ACC112 (cell line): ENCODE data around the gene MAP3K8.
A peak's percentile ranks its signal among the peaks of the same experiment; 100 is the strongest.

Experiments
- H2AFZ ChIP-seq: fragments of 200-600 bp; sonication (generic); one replicate; pipeline ENCODE4 v1.6.0; 2017; ENCODE audit warnings: antibody characterized with exemption, low read length; ENCODE audit not compliant: unreplicated experiment
- H3K27ac ChIP-seq: fragments of 200-600 bp; sonication (generic); 2 replicates; pipeline ENCODE4 v1.5.1; 2014; ENCODE audit warnings: low read depth, mild to moderate bottlenecking, antibody characterized with exemption, low read length, moderate library complexity
- H3K27me3 ChIP-seq: fragments of 200-600 bp; sonication (generic); 2 replicates; pipeline ENCODE4 v1.6.1; 2014; ENCODE audit warnings: mild to moderate bottlenecking, antibody characterized with exemption, low read length, moderate library complexity, mixed read lengths; ENCODE audit not compliant: insufficient read depth
- H3K36me3 ChIP-seq: fragments of 200-600 bp; sonication (generic); 2 replicates; pipeline ENCODE4 v1.6.1; 2016; ENCODE audit warnings: mild to moderate bottlenecking, antibody characterized with exemption, low read length, moderate library complexity, mixed read lengths; ENCODE audit not compliant: insufficient read depth
- H3K4me1 ChIP-seq: fragments of 200-600 bp; sonication (generic); one replicate; pipeline ENCODE4 v1.6.1; 2016; ENCODE audit warnings: low read length, mixed read lengths; ENCODE audit not compliant: insufficient read depth, unreplicated experiment, control insufficient read depth
- H3K4me3 ChIP-seq: fragments of 200-600 bp; sonication (generic); 2 replicates; pipeline ENCODE4 v1.5.1; 2014; ENCODE audit warnings: mild to moderate bottlenecking, low read depth, low read length
- H3K79me2 ChIP-seq: fragments of 200-600 bp; sonication (generic); one replicate; pipeline ENCODE4 v1.6.0; 2016; ENCODE audit warnings: low read length; ENCODE audit not compliant: control insufficient read depth, unreplicated experiment, insufficient read depth

Gene MAP3K8

DNA sequence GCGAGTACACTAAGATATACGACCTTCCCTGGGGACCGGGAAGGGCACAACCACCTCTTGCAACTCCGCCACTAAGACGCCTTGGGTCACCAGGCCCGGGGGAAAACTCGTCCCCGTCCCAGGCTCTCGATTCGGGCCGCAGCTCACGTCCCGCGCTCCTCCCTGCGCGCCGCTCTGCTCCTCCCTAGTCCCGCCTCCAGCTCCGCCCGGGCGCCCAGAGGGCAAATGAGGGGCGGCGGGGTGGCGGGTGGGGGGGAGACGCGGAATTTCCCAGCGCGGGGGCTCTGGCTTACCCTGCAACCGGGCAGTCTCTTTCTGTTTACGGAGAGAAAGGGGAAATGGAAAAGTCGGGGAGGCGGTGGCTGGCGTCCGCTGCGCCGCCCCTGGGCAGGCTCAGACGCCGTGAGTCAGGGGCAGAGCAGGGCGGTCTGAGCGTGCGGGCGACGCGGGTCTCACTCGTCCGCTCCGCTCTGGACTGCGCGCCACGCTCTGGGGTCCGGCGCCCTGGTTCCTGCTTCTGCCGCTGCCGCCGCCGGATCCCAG lies at the start of gene MAP3K8:
MAP3K8 (plus strand) TSS at position 455 of the 543 bp plus-strand sequence. CDS start 4,755 bp downstream, outside the sequence.
- no peaks in the 10 kb centered on the region for H3K36me3 ChIP-seq
- H3K27ac ChIP-seq = peak within 1 kb of the TSS; percentile 82
- H3K4me3 ChIP-seq = peak within 1 kb of the TSS; percentile 88
- peak within 1 kb of the TSS; percentile 49 for H2AFZ ChIP-seq
- peaks cover 28% of the 10 kb centered on the region for H3K79me2 ChIP-seq
- peaks cover 37% of the 10 kb centered on the region for H3K4me1 ChIP-seq
- H3K27me3 ChIP-seq = no peaks in the 10 kb centered on the region

- H3K27ac ChIP-seq = no peak overlapping the region
- H3K4me1 ChIP-seq = no peaks in the 10 kb centered on the region
- no peak overlapping the region for H3K4me3 ChIP-seq
- no peaks in the 10 kb centered on the region for H3K36me3 ChIP-seq
- H2AFZ ChIP-seq = no peak overlapping the region
- H3K27me3 ChIP-seq = no peaks in the 10 kb centered on the region
- H3K79me2 ChIP-seq = no peaks in the 10 kb centered on the region
Observed at GRCh38 chr10:30384701-30385201, 49.2 kb upstream of the MAP3K8 start.

DNA sequence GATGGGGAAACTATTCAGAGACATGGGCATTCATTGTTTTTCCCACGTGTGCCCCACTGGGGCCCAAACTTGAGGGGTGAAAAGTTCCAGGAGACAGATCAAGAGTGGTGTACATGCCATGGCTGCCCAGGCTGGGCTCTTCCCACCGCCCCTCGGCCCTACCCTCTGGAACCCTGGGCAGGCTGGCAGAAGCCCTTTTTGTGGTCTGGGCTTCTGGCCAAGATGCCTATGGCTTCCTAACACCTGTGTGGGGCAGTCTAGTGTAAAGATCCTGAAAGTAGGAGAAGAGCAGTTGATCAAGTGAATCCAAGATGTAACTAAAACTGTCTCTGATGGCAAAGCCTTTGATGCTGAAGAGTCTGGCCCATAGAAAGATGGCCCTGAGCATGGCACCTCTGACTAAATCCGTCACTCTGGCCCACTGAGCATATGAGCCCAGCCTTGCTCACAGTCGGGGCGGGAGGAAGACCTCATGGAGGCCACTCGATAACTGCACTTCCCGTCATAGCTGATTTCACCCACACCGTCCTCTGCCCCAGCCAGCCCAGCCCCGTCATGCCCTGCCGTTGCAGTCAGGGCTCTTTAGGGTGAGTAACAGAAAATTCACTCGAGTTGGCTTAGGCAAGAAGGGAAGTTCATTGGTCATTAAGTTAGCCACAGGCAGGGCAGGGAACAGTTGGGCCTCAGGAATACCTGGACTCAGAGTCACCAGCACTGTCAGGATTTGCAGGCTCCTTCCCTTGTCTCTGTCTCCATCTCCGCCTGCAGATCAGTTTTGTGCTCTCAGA lies 47.0 kb upstream of the MAP3K8 start:
- H3K27me3 ChIP-seq = no peaks in the 10 kb centered on the region
- no peak overlapping the region for H2AFZ ChIP-seq
- H3K36me3 ChIP-seq = no peaks in the 10 kb centered on the region
- H3K27ac ChIP-seq = no peak overlapping the region
- no peak overlapping the region for H3K4me3 ChIP-seq
- H3K4me1 ChIP-seq = no peaks in the 10 kb centered on the region
- no peaks in the 10 kb centered on the region for H3K79me2 ChIP-seq

GRCh38 chr10:30387646-30388243 lies 46.2 kb upstream of the MAP3K8 start:
- Histone ChIP-seq H2AFZ (no peak overlapping the region), H3K4me1 (no peaks in the 10 kb centered on the region), H3K27me3 (no peaks in the 10 kb centered on the region), H3K27ac (no peak overlapping the region), H3K79me2 (no peaks in the 10 kb centered on the region), H3K4me3 (no peak overlapping the region), H3K36me3 (no peaks in the 10 kb centered on the region)

GRCh38 chr10:30389543-30389942 lies 44.4 kb upstream of the MAP3K8 start:
- H2AFZ ChIP-seq = no peak overlapping the region

GRCh38 chr10:30390207-30390606 lies 43.8 kb upstream of the MAP3K8 start:
- H3K4me1 ChIP-seq = no peaks in the 10 kb centered on the region
- peaks cover 5% of the 10 kb centered on the region; the same call in 1 of the 2 replicates for H3K27me3 ChIP-seq
- no peak overlapping the region for H2AFZ ChIP-seq
- no peak overlapping the region for H3K27ac ChIP-seq
- no peaks in the 10 kb centered on the region for H3K79me2 ChIP-seq
- H3K36me3 ChIP-seq = no peaks in the 10 kb centered on the region
- no peak overlapping the region for H3K4me3 ChIP-seq

More at GRCh38 chr10:30389543-30389942, 44.4 kb upstream of the MAP3K8 start:
- H3K79me2 ChIP-seq = no peaks in the 10 kb centered on the region
- no peaks in the 10 kb centered on the region for H3K4me1 ChIP-seq
- no peaks in the 10 kb centered on the region for H3K36me3 ChIP-seq
- H3K4me3 ChIP-seq = no peak overlapping the region
- peaks cover 5% of the 10 kb centered on the region; the same call in 1 of the 2 replicates for H3K27me3 ChIP-seq
- no peak overlapping the region for H3K27ac ChIP-seq

DNA sequence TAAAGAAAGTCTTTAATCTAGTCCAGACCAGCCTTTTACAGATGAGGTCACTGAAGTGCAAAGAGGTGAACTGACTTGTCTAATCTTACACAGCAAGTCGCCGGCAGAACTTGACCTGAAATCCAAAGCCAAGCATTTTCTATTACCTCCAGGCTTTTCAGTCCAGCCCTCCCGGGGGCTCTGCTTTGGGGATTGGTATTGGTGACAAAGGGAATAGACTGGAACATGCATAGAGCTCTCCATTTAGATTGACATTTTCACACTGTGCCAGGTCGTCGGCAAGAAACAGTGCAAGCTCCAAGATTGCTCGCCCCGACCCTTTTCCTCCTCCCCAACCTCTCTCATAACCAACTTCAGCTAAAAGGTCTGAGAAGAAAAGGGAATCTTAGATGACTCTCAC lies 42.7 kb upstream of the MAP3K8 start:
- Histone ChIP-seq H3K27me3 (peaks cover 10% of the 10 kb centered on the region; the same call in 1 of the 2 replicates), H3K36me3 (no peaks in the 10 kb centered on the region), H3K27ac (no peak overlapping the region), H2AFZ (no peak overlapping the region), H3K79me2 (no peaks in the 10 kb centered on the region), H3K4me1 (no peaks in the 10 kb centered on the region), H3K4me3 (no peak overlapping the region)

GRCh38 chr10:30392564-30392990 lies 41.4 kb upstream of the MAP3K8 start:
- Histone ChIP-seq H3K27ac (no peak overlapping the region), H2AFZ (no peak overlapping the region), H3K79me2 (no peaks in the 10 kb centered on the region), H3K27me3 (peaks cover 10% of the 10 kb centered on the region; the same call in 1 of the 2 replicates), H3K4me1 (no peaks in the 10 kb centered on the region), H3K4me3 (peak overlapping the region; percentile 50), H3K36me3 (no peaks in the 10 kb centered on the region)

DNA sequence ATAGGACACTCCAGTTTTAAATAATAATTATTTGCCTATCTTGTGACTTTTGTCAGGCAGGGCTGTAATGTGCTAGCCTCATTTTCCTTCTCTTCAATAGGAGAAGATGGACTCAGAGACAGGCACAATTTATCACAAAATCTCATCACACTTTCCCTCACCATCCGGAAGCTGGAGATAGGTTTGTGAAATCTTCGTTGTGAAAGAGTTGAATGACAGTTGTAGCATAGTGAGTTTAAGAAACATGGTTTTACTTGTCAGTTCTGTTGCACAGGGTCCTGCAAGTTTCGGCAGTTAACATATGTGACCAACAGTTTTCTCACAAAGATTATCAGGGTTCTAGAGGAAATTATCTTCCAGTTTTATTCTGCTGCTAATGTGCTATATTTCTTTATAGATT lies 37.7 kb upstream of the MAP3K8 start:
- Histone ChIP-seq H3K79me2 (no peaks in the 10 kb centered on the region), H3K4me1 (no peaks in the 10 kb centered on the region), H2AFZ (no peak overlapping the region), H3K27ac (no peak overlapping the region), H3K27me3 (peaks cover 14% of the 10 kb centered on the region; the same call in 1 of the 2 replicates), H3K4me3 (no peak overlapping the region), H3K36me3 (no peaks in the 10 kb centered on the region)

GRCh38 chr10:30396698-30397097 lies 37.3 kb upstream of the MAP3K8 start:
- no peak overlapping the region for H3K4me3 ChIP-seq
- no peak overlapping the region for H3K27ac ChIP-seq
- H2AFZ ChIP-seq = no peak overlapping the region
- H3K79me2 ChIP-seq = no peaks in the 10 kb centered on the region
- no peaks in the 10 kb centered on the region for H3K36me3 ChIP-seq
- no peaks in the 10 kb centered on the region for H3K4me1 ChIP-seq
- H3K27me3 ChIP-seq = peaks cover 14% of the 10 kb centered on the region; the same call in 1 of the 2 replicates
